ENCODE data around the gene ZFHX3. TPM values are rescaled to one million over a fixed set of nuclear protein-coding genes. Genes with fewer than 3 reads are reported as not detected.

Gene ZFHX3
- total and polyA plus RNA-seq, 2 donors (not counting 1 experiment from before 2014, with no cell fraction given): 4.7 to 7.3 TPM

GRCh38 chr16:72836985-72837384, 210.9 kb downstream of the ZFHX3 start:
- no peak for DNase-seq (ENCODE audit: low read depth in 2 of 2)
- H3K4me3 ChIP-seq (replicated peaks in 1 of 4; ENCODE audit: control extremely low read depth in 1 of 4, insufficient read depth in 1 of 4, low read depth in 3 of 4, low read length in 4 of 4): no peak overlapping the region
- TF ChIP-seq CTCF (conservative IDR thresholded peaks at IDR 0.05 in 1 of 2, IDR thresholded peaks at IDR 0.05 in 1 of 2; ENCODE audit: low read depth in 1 of 2, low read length in 2 of 2) (no peak), EZH2 (IDR thresholded peaks at IDR 0.05; ENCODE audit: low read length, missing control alignments) (no peak)
- H3K4me1 ChIP-seq (ENCODE audit: control insufficient read depth, extremely low read depth, insufficient read depth, low read length): peaks cover 17% of the 10 kb centered on the region
- H3K27me3 ChIP-seq (ENCODE audit: control insufficient read depth, insufficient read depth, low read length): no peaks in the 10 kb centered on the region
- no peak overlapping the region for H2AFZ ChIP-seq (ENCODE audit: low read length)
- H3K79me2 ChIP-seq (ENCODE audit: control insufficient read depth, insufficient read depth, low read length): peaks cover 8% of the 10 kb centered on the region
- no peaks in the 10 kb centered on the region for H4K20me1 ChIP-seq (ENCODE audit: control insufficient read depth, extremely low read depth, insufficient read depth, low read length)
- no peak overlapping the region for H3K4me2 ChIP-seq (ENCODE audit: extremely low read depth, insufficient read depth, low read length)
- no peaks in the 10 kb centered on the region for H3K36me3 ChIP-seq (ENCODE audit: control insufficient read depth, insufficient read depth, low read length)
- no peak overlapping the region for H3K27ac ChIP-seq (ENCODE audit: insufficient read depth, low read length)
- no peak overlapping the region for H3K9ac ChIP-seq (ENCODE audit: insufficient read depth, low read length)
- no peaks in the 10 kb centered on the region for H3K9me3 ChIP-seq (ENCODE audit: control insufficient read depth, insufficient read depth, low read depth, low read length)

- H3K4me3 ChIP-seq (replicated peaks in 1 of 4; ENCODE audit: control extremely low read depth in 1 of 4, insufficient read depth in 1 of 4, low read depth in 3 of 4, low read length in 4 of 4): no peak overlapping the region
- no peak overlapping the region for H2AFZ ChIP-seq (ENCODE audit: low read length)
- no peaks in the 10 kb centered on the region for H3K9me3 ChIP-seq (ENCODE audit: control insufficient read depth, insufficient read depth, low read depth, low read length)
- H3K4me2 ChIP-seq (ENCODE audit: extremely low read depth, insufficient read depth, low read length): no peak overlapping the region
- H3K27ac ChIP-seq (ENCODE audit: insufficient read depth, low read length): no peak overlapping the region
- TF ChIP-seq CTCF (conservative IDR thresholded peaks at IDR 0.05 in 1 of 2, IDR thresholded peaks at IDR 0.05 in 1 of 2; ENCODE audit: low read depth in 1 of 2, low read length in 2 of 2) (no peak), EZH2 (IDR thresholded peaks at IDR 0.05; ENCODE audit: low read length, missing control alignments) (no peak)
- no peak overlapping the region for H3K9ac ChIP-seq (ENCODE audit: insufficient read depth, low read length)
- no peaks in the 10 kb centered on the region for H3K27me3 ChIP-seq (ENCODE audit: control insufficient read depth, insufficient read depth, low read length)
- H3K4me1 ChIP-seq (ENCODE audit: control insufficient read depth, extremely low read depth, insufficient read depth, low read length): peaks cover 17% of the 10 kb centered on the region
- DNase-seq (ENCODE audit: low read depth in 2 of 2): no peak
- peaks cover 7% of the 10 kb centered on the region for H3K79me2 ChIP-seq (ENCODE audit: control insufficient read depth, insufficient read depth, low read length)
- no peaks in the 10 kb centered on the region for H4K20me1 ChIP-seq (ENCODE audit: control insufficient read depth, extremely low read depth, insufficient read depth, low read length)
- H3K36me3 ChIP-seq (ENCODE audit: control insufficient read depth, insufficient read depth, low read length): no peaks in the 10 kb centered on the region
These were observed 211.7 kb downstream of the ZFHX3 start for GRCh38 chr16:72836181-72836580.

- H3K79me2 ChIP-seq (ENCODE audit: control insufficient read depth, insufficient read depth, low read length): peaks cover 2% of the 10 kb centered on the region
- no peaks in the 10 kb centered on the region for H3K9me3 ChIP-seq (ENCODE audit: control insufficient read depth, insufficient read depth, low read depth, low read length)
- H2AFZ ChIP-seq (ENCODE audit: low read length): no peak overlapping the region
- H3K27me3 ChIP-seq (ENCODE audit: control insufficient read depth, insufficient read depth, low read length): no peaks in the 10 kb centered on the region
- no peak for DNase-seq (ENCODE audit: low read depth in 2 of 2)
- H4K20me1 ChIP-seq (ENCODE audit: control insufficient read depth, extremely low read depth, insufficient read depth, low read length): no peaks in the 10 kb centered on the region
- no peak overlapping the region for H3K27ac ChIP-seq (ENCODE audit: insufficient read depth, low read length)
- no peaks in the 10 kb centered on the region for H3K36me3 ChIP-seq (ENCODE audit: control insufficient read depth, insufficient read depth, low read length)
- no peak overlapping the region for H3K9ac ChIP-seq (ENCODE audit: insufficient read depth, low read length)
- peaks cover 6% of the 10 kb centered on the region for H3K4me1 ChIP-seq (ENCODE audit: control insufficient read depth, extremely low read depth, insufficient read depth, low read length)
- H3K4me2 ChIP-seq (ENCODE audit: extremely low read depth, insufficient read depth, low read length): no peak overlapping the region
- H3K4me3 ChIP-seq (replicated peaks in 1 of 4; ENCODE audit: control extremely low read depth in 1 of 4, insufficient read depth in 1 of 4, low read depth in 3 of 4, low read length in 4 of 4): no peak overlapping the region
- TF ChIP-seq CTCF (conservative IDR thresholded peaks at IDR 0.05 in 1 of 2, IDR thresholded peaks at IDR 0.05 in 1 of 2; ENCODE audit: low read depth in 1 of 2, low read length in 2 of 2) (no peak), EZH2 (IDR thresholded peaks at IDR 0.05; ENCODE audit: low read length, missing control alignments) (no peak)
These were observed 212.8 kb downstream of the ZFHX3 start for GRCh38 chr16:72835086-72835485.

All from fibroblast of lung (primary cell).